Measurements from ENCODE around the gene SMG7. TPM values are rescaled to one million over a fixed set of nuclear protein-coding genes. Genes with fewer than 3 reads are reported as not detected.
A peak's percentile ranks its signal among the peaks of the same experiment; 100 is the strongest.

Gene SMG7
- total RNA-seq, 4 donors from 2014 or later: 27.7 to 34.7 (median 32.7) TPM

DNA sequence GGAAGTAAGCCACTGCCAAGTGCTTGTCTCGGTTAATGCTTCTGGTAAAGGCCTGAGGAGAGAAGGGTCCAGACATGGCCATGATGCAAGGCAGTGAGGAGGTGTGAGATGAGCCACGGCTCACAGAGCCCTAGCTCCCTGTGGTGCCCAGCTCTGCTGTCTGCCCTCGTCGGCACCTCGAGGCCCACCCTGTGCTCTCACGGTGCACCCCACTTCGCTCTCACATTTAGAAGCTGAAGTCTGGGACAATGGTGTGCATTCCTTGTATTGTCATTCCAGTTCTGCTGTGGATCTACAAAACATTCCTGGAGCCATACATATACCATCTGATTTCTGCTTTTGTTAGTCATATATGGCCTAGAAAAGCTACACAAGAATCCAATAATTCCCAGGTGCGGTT is 114.6 kb downstream of the SMG7 start:
- Histone ChIP-seq H3K9me3 (no peaks in the 10 kb centered on the region), H3K4me3 (no peak overlapping the region), H3K27ac (replicated peaks in 1 of 4) (no peak overlapping the region), H3K36me3 (no peaks in the 10 kb centered on the region), H3K27me3 (no peaks in the 10 kb centered on the region), H3K4me1 (no peaks in the 10 kb centered on the region)
- TF ChIP-seq CTCF (IDR thresholded peaks at IDR 0.05): no peak
- no peak for TF ChIP-seq POLR2A (IDR thresholded peaks at IDR 0.05; ENCODE audit: low read depth)
- TF ChIP-seq POLR2AphosphoS5 (IDR thresholded peaks at IDR 0.05): no peak
- no peak for DNase-seq (ENCODE audit: extremely low spot score)
- intact Hi-C loops (cut with DNase I): no loop called here
- WGBS: 94% methylated on average over 8 of the region's 8 CpGs

- no peaks in the 10 kb centered on the region for H3K36me3 ChIP-seq
- intact Hi-C loops (cut with DNase I): no loop called here
- TF ChIP-seq POLR2A (IDR thresholded peaks at IDR 0.05; ENCODE audit: low read depth) (no peak), CTCF (IDR thresholded peaks at IDR 0.05) (no peak), POLR2AphosphoS5 (IDR thresholded peaks at IDR 0.05) (no peak), EP300 (IDR thresholded peaks at IDR 0.05) (no peak)
- H3K4me3 ChIP-seq: peak overlapping the region; percentile 6 to 37 (median 14)
- H3K4me1 ChIP-seq: no peaks in the 10 kb centered on the region
- H3K9me3 ChIP-seq: no peaks in the 10 kb centered on the region
- DNase-seq (ENCODE audit: extremely low spot score): no peak
- no peak overlapping the region for H3K27ac ChIP-seq (replicated peaks in 1 of 4)
- H3K27me3 ChIP-seq: no peaks in the 10 kb centered on the region
Measured at GRCh38 chr1:183588827-183589226, 116.5 kb downstream of the SMG7 start.

DNA sequence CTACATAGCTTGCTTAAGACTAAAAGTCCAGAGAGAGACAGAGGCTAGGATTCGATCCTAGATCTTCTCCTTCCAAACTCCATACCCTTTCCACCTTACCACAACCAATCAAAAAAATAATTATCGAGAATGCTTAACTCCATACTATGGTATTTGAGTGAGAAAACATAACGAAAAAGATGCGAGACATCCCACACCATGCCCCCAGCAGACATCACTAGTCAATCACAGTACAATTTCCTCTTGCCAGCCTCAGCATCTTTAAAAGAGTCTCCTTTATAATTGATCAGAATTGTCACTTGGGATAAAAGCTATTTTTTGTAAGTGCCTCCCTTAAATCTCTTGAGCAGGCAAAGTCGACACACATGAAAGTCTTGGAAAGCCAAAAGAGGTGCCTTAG is 117.1 kb downstream of the SMG7 start:
- no peak for DNase-seq (ENCODE audit: extremely low spot score)
- intact Hi-C loops (cut with DNase I): no loop called here
- Histone ChIP-seq H3K9me3 (no peaks in the 10 kb centered on the region), H3K27ac (replicated peaks in 1 of 4) (peak overlapping the region in 3 of 4 donors; percentile 19 to 60 (median 23)), H3K27me3 (no peaks in the 10 kb centered on the region), H3K36me3 (no peaks in the 10 kb centered on the region), H3K4me1 (no peaks in the 10 kb centered on the region), H3K4me3 (peak overlapping the region in 3 of 4 donors; percentile 4 to 37 (median 7))
- TF ChIP-seq CTCF (IDR thresholded peaks at IDR 0.05) (no peak), POLR2AphosphoS5 (IDR thresholded peaks at IDR 0.05) (no peak), POLR2A (IDR thresholded peaks at IDR 0.05; ENCODE audit: low read depth) (no peak), EP300 (IDR thresholded peaks at IDR 0.05) (no peak)
- 92% methylated on average over 5 of the region's 5 CpGs for WGBS

GRCh38 chr1:183589874-183590243 is 117.6 kb downstream of the SMG7 start:
- TF ChIP-seq CTCF (IDR thresholded peaks at IDR 0.05) (no peak), EP300 (IDR thresholded peaks at IDR 0.05) (no peak), POLR2A (IDR thresholded peaks at IDR 0.05; ENCODE audit: low read depth) (no peak), POLR2AphosphoS5 (IDR thresholded peaks at IDR 0.05) (no peak)
- Histone ChIP-seq H3K36me3 (no peaks in the 10 kb centered on the region), H3K9me3 (no peaks in the 10 kb centered on the region), H3K27ac (replicated peaks in 1 of 4) (peak overlapping the region; percentile 19 to 60 (median 32)), H3K4me1 (no peaks in the 10 kb centered on the region), H3K4me3 (peak overlapping the region; percentile 4 to 37 (median 12)), H3K27me3 (no peaks in the 10 kb centered on the region)
- no peak for DNase-seq (ENCODE audit: extremely low spot score)
- intact Hi-C loops (cut with DNase I): no loop called here
- WGBS: 98% methylated on average over 4 of the region's 4 CpGs

All from esophagus muscularis mucosa (tissue), 4 donors.